ENCODE data around the gene ADAMTSL4. TPM values are rescaled to one million over a fixed set of nuclear protein-coding genes. Genes with fewer than 3 reads are reported as not detected.

Gene ADAMTSL4
- total and polyA plus RNA-seq, 2 donors (not counting 1 experiment from before 2014, with no cell fraction given): 7.3 to 13.0 TPM

- no peak overlapping the region for H2AFZ ChIP-seq (ENCODE audit: low read length)
- no peaks in the 10 kb centered on the region for H4K20me1 ChIP-seq (ENCODE audit: control insufficient read depth, extremely low read depth, insufficient read depth, low read length)
- H3K4me2 ChIP-seq (ENCODE audit: extremely low read depth, insufficient read depth, low read length): no peak overlapping the region
- H3K79me2 ChIP-seq (ENCODE audit: control insufficient read depth, insufficient read depth, low read length): peaks cover 12% of the 10 kb centered on the region
- no peaks in the 10 kb centered on the region for H3K27me3 ChIP-seq (ENCODE audit: control insufficient read depth, insufficient read depth, low read length)
- no peak for TF ChIP-seq EZH2 (IDR thresholded peaks at IDR 0.05; ENCODE audit: low read length, missing control alignments)
- TF ChIP-seq CTCF (conservative IDR thresholded peaks at IDR 0.05 in 1 of 2, IDR thresholded peaks at IDR 0.05 in 1 of 2; ENCODE audit: low read depth in 1 of 2, low read length in 2 of 2): no peak
- no peak overlapping the region for H3K27ac ChIP-seq (ENCODE audit: insufficient read depth, low read length)
- no peak overlapping the region for H3K9ac ChIP-seq (ENCODE audit: insufficient read depth, low read length)
- H3K36me3 ChIP-seq (ENCODE audit: control insufficient read depth, insufficient read depth, low read length): peaks cover 13% of the 10 kb centered on the region
- no peaks in the 10 kb centered on the region for H3K9me3 ChIP-seq (ENCODE audit: control insufficient read depth, insufficient read depth, low read depth, low read length)
- peaks cover 20% of the 10 kb centered on the region for H3K4me1 ChIP-seq (ENCODE audit: control insufficient read depth, extremely low read depth, insufficient read depth, low read length)
- H3K4me3 ChIP-seq (replicated peaks in 1 of 4; ENCODE audit: control extremely low read depth in 1 of 4, insufficient read depth in 1 of 4, low read depth in 3 of 4, low read length in 4 of 4): no peak overlapping the region
- DNase-seq (ENCODE audit: low read depth in 2 of 2): no peak
Measured at GRCh38 chr1:150555971-150556865, 7.0 kb downstream of the ADAMTSL4 start.

- H3K4me2 ChIP-seq (ENCODE audit: extremely low read depth, insufficient read depth, low read length): no peak overlapping the region
- peaks cover 21% of the 10 kb centered on the region for H3K4me1 ChIP-seq (ENCODE audit: control insufficient read depth, extremely low read depth, insufficient read depth, low read length)
- H3K36me3 ChIP-seq (ENCODE audit: control insufficient read depth, insufficient read depth, low read length): peaks cover 13% of the 10 kb centered on the region
- DNase-seq (ENCODE audit: low read depth in 2 of 2): no peak
- H3K4me3 ChIP-seq (replicated peaks in 1 of 4; ENCODE audit: control extremely low read depth in 1 of 4, insufficient read depth in 1 of 4, low read depth in 3 of 4, low read length in 4 of 4): no peak overlapping the region
- no peak overlapping the region for H3K9ac ChIP-seq (ENCODE audit: insufficient read depth, low read length)
- TF ChIP-seq CTCF (conservative IDR thresholded peaks at IDR 0.05 in 1 of 2, IDR thresholded peaks at IDR 0.05 in 1 of 2; ENCODE audit: low read depth in 1 of 2, low read length in 2 of 2): no peak
- H3K27ac ChIP-seq (ENCODE audit: insufficient read depth, low read length): no peak overlapping the region
- no peaks in the 10 kb centered on the region for H4K20me1 ChIP-seq (ENCODE audit: control insufficient read depth, extremely low read depth, insufficient read depth, low read length)
- no peaks in the 10 kb centered on the region for H3K9me3 ChIP-seq (ENCODE audit: control insufficient read depth, insufficient read depth, low read depth, low read length)
- H3K27me3 ChIP-seq (ENCODE audit: control insufficient read depth, insufficient read depth, low read length): no peaks in the 10 kb centered on the region
- H2AFZ ChIP-seq (ENCODE audit: low read length): no peak overlapping the region
- peaks cover 12% of the 10 kb centered on the region for H3K79me2 ChIP-seq (ENCODE audit: control insufficient read depth, insufficient read depth, low read length)
Measured at GRCh38 chr1:150557065-150557600, 7.9 kb downstream of the ADAMTSL4 start.

DNA sequence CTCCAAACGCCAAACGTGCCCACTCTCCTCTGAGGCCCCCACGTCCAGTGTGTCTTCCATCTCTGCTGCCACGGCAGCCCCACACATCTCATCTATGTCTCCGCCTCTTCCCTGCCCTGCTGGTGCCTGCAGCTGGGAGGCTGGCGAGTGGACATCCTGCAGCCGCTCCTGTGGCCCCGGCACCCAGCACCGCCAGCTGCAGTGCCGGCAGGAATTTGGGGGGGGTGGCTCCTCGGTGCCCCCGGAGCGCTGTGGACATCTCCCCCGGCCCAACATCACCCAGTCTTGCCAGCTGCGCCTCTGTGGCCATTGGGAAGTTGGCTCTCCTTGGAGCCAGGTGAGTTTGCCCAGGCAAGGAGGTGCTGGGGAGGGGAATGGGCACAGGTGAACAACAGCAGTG lies 8.6 kb downstream of the ADAMTSL4 start:
- Histone ChIP-seq H3K9ac (ENCODE audit: insufficient read depth, low read length) (no peak overlapping the region), H3K4me3 (replicated peaks in 1 of 4; ENCODE audit: control extremely low read depth in 1 of 4, insufficient read depth in 1 of 4, low read depth in 3 of 4, low read length in 4 of 4) (no peak overlapping the region), H3K36me3 (ENCODE audit: control insufficient read depth, insufficient read depth, low read length) (peaks cover 13% of the 10 kb centered on the region), H3K4me1 (ENCODE audit: control insufficient read depth, extremely low read depth, insufficient read depth, low read length) (peaks cover 23% of the 10 kb centered on the region), H3K79me2 (ENCODE audit: control insufficient read depth, insufficient read depth, low read length) (peaks cover 12% of the 10 kb centered on the region), H2AFZ (ENCODE audit: low read length) (no peak overlapping the region), H3K27ac (ENCODE audit: insufficient read depth, low read length) (no peak overlapping the region), H4K20me1 (ENCODE audit: control insufficient read depth, extremely low read depth, insufficient read depth, low read length) (no peaks in the 10 kb centered on the region), H3K4me2 (ENCODE audit: extremely low read depth, insufficient read depth, low read length) (no peak overlapping the region), H3K27me3 (ENCODE audit: control insufficient read depth, insufficient read depth, low read length) (no peaks in the 10 kb centered on the region), H3K9me3 (ENCODE audit: control insufficient read depth, insufficient read depth, low read depth, low read length) (no peaks in the 10 kb centered on the region)
- TF ChIP-seq CTCF (conservative IDR thresholded peaks at IDR 0.05 in 1 of 2, IDR thresholded peaks at IDR 0.05 in 1 of 2; ENCODE audit: low read depth in 1 of 2, low read length in 2 of 2) (no peak), EZH2 (IDR thresholded peaks at IDR 0.05; ENCODE audit: low read length, missing control alignments) (no peak)
- DNase-seq (ENCODE audit: low read depth in 2 of 2): no peak

Measured in fibroblast of lung (primary cell).